Thymus (tissue), 11 donors: ENCODE measurements around the gene JPT2. TPM values are rescaled to one million over a fixed set of nuclear protein-coding genes. Genes with fewer than 3 reads are reported as not detected.
A peak's percentile ranks its signal among the peaks of the same experiment; 100 is the strongest.

ENCODE experiments used
- DNase-seq, 9 donors: peaks; one replicate each; pipeline ENCODE4 v3.0.0-alpha.2; 2013; ENCODE audit warnings: low spot score in 9 of 9, low read depth in 6 of 9, missing footprints in 1 of 9
- H3K27ac ChIP-seq, 2 donors: one replicate each; pipeline ENCODE4 v1.5.1; 2013; ENCODE audit warnings: control low read depth in 1 of 2, low read depth in 1 of 2, low read length in 1 of 2, mild to moderate bottlenecking in 1 of 2, moderate library complexity in 1 of 2
- H3K27me3 ChIP-seq, 2 donors: one replicate each; pipeline ENCODE4 v1.5.1; 2013; ENCODE audit warnings: low read length in 1 of 2; ENCODE audit not compliant: control insufficient read depth in 2 of 2, insufficient read depth in 1 of 2
- H3K36me3 ChIP-seq, 2 donors: one replicate each; pipeline ENCODE4 v1.5.1; 2013; ENCODE audit warnings: low read length in 1 of 2, mild to moderate bottlenecking in 1 of 2, moderate library complexity in 1 of 2; ENCODE audit not compliant: control insufficient read depth in 2 of 2, insufficient read depth in 2 of 2
- H3K4me1 ChIP-seq, 2 donors: one replicate each; pipeline ENCODE4 v1.5.1; 2013; ENCODE audit warnings: low read length in 2 of 2; ENCODE audit not compliant: control insufficient read depth in 2 of 2, insufficient read depth in 2 of 2
- H3K4me3 ChIP-seq, 2 donors: one replicate each; pipeline ENCODE4 v1.5.1; 2013; ENCODE audit warnings: low read length in 2 of 2, control low read depth in 1 of 2, mild to moderate bottlenecking in 1 of 2
- H3K9me3 ChIP-seq, 2 donors: one replicate each; pipeline ENCODE4 v1.5.1; 2013; ENCODE audit warnings: low read length in 1 of 2, mild to moderate bottlenecking in 1 of 2; ENCODE audit not compliant: control insufficient read depth in 2 of 2, insufficient read depth in 1 of 2
- WGBS: extraction: QIAGEN DNeasy Blood & Tissue Kit; methylation state at CpG from one replicate; pipeline ENCODE4 v1.1.7; 2013; 5-methylcytosine and 5-hydroxymethylcytosine counted together
- polyA plus RNA-seq: library from polyadenylated mRNA; stranded (reverse); fragments of 200-250 nt; gene quantifications from one replicate; pipeline ENCODE4 v1.2.3, GENCODE V29; 2013
- total RNA-seq: library from RNA; stranded (reverse); fragments of 120-200 nt; gene quantifications from one replicate; pipeline ENCODE4 v1.2.4, GENCODE V29; 2013
- donor health status: healthy.

Gene JPT2
- total and polyA plus RNA-seq, 2 donors: 31.4 to 35.1 TPM

DNA sequence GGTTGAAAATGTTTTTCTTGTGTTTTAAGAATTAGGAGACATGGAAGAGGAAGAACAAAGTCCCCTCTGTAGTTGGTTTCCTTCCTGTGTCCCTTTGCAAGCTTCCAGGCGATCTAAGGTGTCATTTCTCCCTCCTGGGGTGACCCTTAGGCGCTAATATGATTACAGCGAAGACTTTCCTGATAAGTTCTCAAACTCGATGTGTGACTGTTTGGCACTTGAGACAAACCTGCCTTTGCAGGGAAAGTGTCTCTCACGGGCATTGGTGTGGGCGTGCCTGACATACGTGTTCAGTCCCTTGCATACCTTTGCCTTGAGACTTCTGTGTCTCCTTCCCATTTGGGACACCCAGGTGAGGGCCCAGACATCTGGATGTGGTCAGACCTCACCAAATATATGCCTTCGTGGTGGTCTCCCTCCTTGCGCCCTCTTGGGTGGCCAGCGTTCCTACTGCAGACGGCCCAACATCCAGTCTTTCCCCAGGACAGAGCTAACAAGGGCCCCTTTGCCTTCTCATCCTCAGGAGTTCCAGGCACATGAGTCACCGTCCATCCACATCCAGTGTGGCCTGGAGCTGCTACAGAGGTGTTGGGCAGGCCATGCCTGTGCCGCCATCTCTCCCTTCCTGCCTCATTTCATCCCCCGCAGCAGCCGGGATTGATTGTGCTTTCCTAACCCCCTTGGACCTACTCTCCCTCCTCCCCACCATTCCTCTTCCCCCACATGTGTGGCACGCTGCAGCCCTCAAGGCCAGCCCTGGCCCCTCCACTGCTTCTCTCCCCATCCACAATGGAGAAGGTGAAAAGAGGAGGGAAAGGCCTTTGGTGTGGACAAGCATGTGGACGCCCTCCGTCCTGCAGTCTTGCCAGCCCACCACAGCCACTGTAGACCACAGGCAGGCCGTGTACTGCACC is 3.1 kb upstream of the JPT2 start:
- peaks cover 4 to 21% of the 10 kb centered on the region in 2 donors for H3K4me1 ChIP-seq
- peaks cover 55 to 59% of the 10 kb centered on the region in 2 donors for H3K36me3 ChIP-seq
- 97% methylated on average over 19 of the region's 19 CpGs for WGBS
- no peaks in the 10 kb centered on the region for H3K9me3 ChIP-seq
- no peak overlapping the region for H3K27ac ChIP-seq
- H3K27me3 ChIP-seq: no peaks in the 10 kb centered on the region
- no peak for DNase-seq
- no peak overlapping the region for H3K4me3 ChIP-seq

DNA sequence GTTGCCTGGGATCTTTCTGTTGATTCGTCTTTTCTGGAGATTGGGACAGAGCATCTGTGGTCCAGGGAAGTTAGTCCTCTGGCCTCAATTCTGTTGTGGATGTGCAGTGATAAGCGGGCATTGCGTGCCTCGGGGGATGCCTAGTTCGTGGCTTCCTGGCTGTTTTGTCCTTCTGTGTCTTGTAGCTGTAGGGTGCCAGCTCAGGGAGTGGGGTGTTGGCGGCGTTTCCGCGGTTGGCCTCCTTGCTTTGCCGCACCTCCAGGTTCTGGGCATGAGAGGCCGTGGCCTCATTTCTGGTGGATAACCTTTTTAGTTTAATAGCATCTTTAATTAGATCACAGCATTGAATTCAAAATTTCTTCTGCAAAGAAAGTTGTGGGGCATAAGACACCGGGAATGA is 1.4 kb upstream of the JPT2 start:
- no peaks in the 10 kb centered on the region for H3K27me3 ChIP-seq
- no peak overlapping the region for H3K27ac ChIP-seq
- WGBS: 98% methylated on average over 12 of the region's 12 CpGs
- H3K9me3 ChIP-seq: no peaks in the 10 kb centered on the region
- H3K4me1 ChIP-seq: peaks cover 4 to 31% of the 10 kb centered on the region in 2 donors
- no peak for DNase-seq
- no peak overlapping the region for H3K4me3 ChIP-seq
- peaks cover 48 to 49% of the 10 kb centered on the region in 2 donors for H3K36me3 ChIP-seq

DNA sequence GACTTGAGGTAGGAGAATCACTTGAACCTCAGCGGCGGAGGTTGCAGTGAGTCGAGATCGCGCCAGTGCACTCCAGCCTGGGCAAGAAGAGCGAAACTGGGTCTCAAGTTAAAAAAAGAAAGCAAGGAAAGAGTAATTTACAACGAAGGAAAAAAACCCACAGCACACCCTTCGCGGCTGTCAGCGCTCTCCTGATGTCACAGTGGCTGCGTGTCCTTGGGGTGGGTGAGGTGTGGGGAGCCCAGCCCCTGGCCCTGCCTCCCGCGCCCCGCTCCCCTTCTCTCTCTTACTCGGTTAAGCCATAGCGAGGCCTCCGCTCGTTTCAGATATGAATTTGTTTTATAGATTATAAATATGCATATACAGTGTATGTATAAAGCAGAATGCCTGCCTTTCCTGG is 740 bp upstream of the JPT2 start:
- DNase-seq: peak in 1 of 9 donors; percentile 32
- 90% methylated on average over 18 of the region's 18 CpGs for WGBS
- Histone ChIP-seq H3K4me1 (peaks cover 4 to 31% of the 10 kb centered on the region in 2 donors), H3K36me3 (peaks cover 42% of the 10 kb centered on the region in 2 donors), H3K27me3 (no peaks in the 10 kb centered on the region), H3K4me3 (no peak overlapping the region), H3K9me3 (no peaks in the 10 kb centered on the region), H3K27ac (peak overlapping the region in 1 of 2 donors; percentile 65)

DNA sequence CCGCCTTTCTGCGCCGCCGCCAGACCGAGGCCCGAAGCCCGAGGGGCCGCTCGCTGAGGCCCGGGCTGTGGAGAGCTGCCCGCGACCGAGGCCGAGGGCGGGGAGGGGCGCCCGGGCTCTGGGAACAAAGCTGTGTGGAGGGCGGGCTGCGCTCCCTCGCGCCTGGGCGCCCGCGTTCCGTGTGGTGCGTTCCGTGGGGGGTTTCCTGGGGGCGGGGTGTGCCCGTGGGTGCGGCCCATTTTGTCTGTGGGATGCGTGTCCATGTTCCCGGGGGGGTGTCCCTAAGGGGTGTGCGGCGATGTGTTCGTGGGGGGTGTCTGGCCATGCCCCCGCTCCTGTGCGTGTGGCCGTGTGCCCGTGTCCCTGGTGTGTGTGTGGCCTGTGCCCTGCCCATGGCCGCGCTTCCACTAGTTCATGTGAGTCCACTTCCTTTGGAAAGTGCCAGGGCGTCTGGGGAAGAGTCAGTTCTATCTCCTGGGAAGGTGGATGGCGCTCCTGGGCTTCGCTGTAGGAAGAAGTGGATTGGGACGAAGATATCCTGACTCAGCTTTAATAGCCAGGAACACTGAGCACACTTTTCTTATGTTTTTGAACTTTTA is 520 bp downstream of the JPT2 start:
- H3K36me3 ChIP-seq: peaks cover 35% of the 10 kb centered on the region in 2 donors
- H3K27ac ChIP-seq: peak overlapping the region; percentile 58 to 62
- H3K4me1 ChIP-seq: peaks cover 4 to 31% of the 10 kb centered on the region in 2 donors
- peak in 4 of 9 donors; percentile 15 to 41 (median 28) for DNase-seq
- peak overlapping the region; percentile 60 to 79 for H3K4me3 ChIP-seq
- H3K27me3 ChIP-seq: no peaks in the 10 kb centered on the region
- no peaks in the 10 kb centered on the region for H3K9me3 ChIP-seq
- 1% methylated on average over 45 of the region's 45 CpGs for WGBS

DNA sequence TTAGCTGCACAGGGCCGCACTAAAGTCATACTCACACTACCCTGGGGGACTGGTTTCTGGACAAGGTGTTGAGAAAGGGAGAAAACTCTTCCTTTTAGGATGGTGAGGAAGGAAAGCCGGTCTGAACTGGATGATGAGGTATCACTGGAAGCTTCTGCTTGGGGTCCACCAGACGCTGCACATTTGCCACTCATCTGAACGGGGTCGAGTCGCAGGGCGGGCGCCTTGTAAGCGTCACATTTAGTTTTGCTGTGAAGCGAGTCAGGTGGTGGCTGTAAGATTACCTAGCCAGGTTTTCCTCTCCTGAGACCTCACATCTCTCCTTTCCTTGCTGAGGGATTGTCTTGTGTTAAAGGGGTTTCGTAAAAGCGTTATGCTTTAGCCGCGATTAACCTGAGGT is 2.3 kb downstream of the JPT2 start:
- no peak for DNase-seq
- H3K4me3 ChIP-seq: no peak overlapping the region
- H3K36me3 ChIP-seq: peaks cover 28 to 29% of the 10 kb centered on the region in 2 donors
- WGBS: 95% methylated on average over 14 of the region's 14 CpGs
- no peaks in the 10 kb centered on the region for H3K9me3 ChIP-seq
- no peak overlapping the region for H3K27ac ChIP-seq
- no peaks in the 10 kb centered on the region for H3K27me3 ChIP-seq
- H3K4me1 ChIP-seq: peaks cover 4 to 31% of the 10 kb centered on the region in 2 donors

DNA sequence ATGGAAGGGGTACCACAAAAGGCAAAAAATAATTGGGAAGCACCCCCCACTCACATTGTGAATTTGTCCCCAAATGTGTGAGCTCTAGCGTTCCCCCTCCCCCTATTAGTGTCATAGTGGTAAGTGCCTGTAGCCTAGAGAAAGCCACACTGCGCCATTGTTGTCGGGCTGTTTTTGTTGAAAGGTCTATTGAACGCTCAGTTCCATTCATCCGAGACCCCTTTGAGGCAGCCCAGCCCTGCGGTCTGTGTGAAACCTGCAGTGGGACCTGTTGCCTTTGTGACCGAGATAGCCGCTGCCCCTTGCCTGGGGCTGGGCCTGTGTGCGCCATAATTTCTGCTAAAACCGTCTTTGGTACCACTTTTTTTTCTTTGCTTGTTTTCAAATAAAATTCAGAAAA is 3.0 kb downstream of the JPT2 start:
- Histone ChIP-seq H3K27me3 (no peaks in the 10 kb centered on the region), H3K4me1 (peaks cover 4 to 31% of the 10 kb centered on the region in 2 donors)
- 92% methylated on average over 10 of the region's 10 CpGs for WGBS

DNA sequence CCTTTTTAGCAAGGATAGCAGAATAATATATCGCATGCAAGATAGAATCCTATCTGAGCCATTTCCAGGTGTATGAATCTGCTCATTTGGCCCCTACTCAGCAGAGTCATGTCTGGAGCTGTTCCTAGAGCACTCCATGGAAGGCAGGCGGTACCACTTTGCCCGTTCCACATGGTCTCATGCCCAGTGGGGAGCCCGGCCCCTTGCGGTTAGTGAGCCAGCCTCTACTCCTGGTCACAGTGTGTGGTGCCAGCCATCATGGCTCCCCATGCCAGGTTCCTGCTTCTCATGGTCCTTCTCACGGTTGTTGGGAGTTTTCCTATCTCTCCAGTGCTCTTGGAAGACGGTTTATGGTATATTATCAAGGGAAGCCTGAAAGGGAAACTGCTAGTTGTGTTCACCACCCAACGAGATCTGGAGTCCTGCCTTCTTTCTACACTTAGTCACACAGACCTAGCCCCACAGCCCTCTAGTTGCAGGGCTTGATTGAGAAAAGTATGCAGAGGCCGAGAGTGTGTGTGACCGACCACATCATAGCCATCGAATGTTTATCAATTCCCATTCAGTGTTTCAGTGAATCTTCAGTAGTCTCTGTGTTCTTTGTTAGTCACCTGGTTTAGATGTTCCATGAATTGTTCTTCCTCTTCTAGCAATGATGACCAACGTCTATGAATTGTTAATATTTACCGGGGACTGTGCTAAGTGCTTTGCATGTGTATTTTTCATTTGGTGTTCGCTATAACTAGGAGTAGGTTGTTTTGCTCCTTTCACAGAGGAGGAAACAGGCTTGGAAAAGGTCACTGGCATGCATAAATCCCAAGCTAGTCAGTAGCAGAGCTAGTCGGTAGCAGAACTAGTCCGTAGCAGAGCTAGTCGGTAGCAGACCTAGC is 9.6 kb downstream of the JPT2 start:
- Histone ChIP-seq H3K27me3 (no peaks in the 10 kb centered on the region), H3K9me3 (no peaks in the 10 kb centered on the region), H3K27ac (no peak overlapping the region), H3K4me1 (no peaks in the 10 kb centered on the region), H3K36me3 (peaks cover 59 to 77% of the 10 kb centered on the region in 2 donors), H3K4me3 (no peak overlapping the region)
- DNase-seq: no peak
- WGBS: 98% methylated on average over 17 of the region's 17 CpGs

More for the DNA sequence above, 3.0 kb downstream of the JPT2 start:
- H3K27ac ChIP-seq: no peak overlapping the region
- no peak for DNase-seq
- no peaks in the 10 kb centered on the region for H3K9me3 ChIP-seq
- no peak overlapping the region for H3K4me3 ChIP-seq
- H3K36me3 ChIP-seq: peaks cover 29% of the 10 kb centered on the region in 2 donors

DNA sequence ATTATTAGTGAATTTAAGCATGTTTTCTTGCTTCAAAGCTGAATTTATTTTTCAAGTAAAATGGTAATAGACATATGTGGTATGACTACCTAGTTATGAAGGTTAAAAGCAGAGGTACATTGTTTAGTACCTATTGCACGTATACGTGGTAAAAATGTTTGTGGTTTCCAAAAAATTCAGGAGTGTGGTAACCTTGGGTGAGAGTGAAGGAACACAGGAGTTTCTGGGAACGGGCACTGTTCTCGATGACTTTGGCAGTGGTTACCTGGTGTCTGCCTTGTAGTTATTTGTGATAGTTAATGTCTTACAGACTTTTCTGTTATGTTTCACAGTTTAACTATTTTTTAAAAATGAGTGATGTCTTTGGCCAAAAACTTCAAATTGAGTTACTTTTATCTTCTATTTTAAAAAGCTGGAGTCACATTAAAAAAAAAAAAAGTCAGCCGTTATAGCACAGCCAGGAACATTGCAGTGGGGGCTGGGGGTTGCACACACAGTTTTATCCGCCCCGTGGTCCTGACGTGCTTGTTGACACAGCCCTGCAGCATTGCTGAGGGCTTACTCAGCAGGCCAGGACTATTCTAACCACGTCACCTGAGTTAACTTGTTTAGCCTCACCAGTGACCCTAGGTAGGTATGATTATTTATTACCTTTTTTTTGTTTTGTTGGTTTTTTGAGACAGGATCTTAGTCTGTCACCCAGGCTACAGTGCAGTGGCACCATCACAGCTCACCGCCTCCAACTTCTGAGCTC is 10.9 kb downstream of the JPT2 start:
- Histone ChIP-seq H3K4me1 (no peaks in the 10 kb centered on the region), H3K27me3 (no peaks in the 10 kb centered on the region), H3K36me3 (peaks cover 64 to 82% of the 10 kb centered on the region in 2 donors), H3K9me3 (no peaks in the 10 kb centered on the region), H3K4me3 (no peak overlapping the region), H3K27ac (peak overlapping the region; percentile 68 to 75)
- DNase-seq: no peak
- WGBS: 94% methylated on average over 10 of the region's 10 CpGs
